Kidney (tissue), 14 donors: ENCODE data around the gene DCTD. TPM values are rescaled to one million over a fixed set of nuclear protein-coding genes. Genes with fewer than 3 reads are reported as not detected.

ENCODE experiments used
- DNase-seq, 5 donors: peaks; one replicate each; pipeline ENCODE4 v3.0.0-alpha.2; 2013 to 2020
- FAIRE-seq: peaks from 2 replicates; lab custom pipeline; 2012; peaks lifted over from hg19 to GRCh38; lab: Jason Lieb, UNC
- H3K27ac ChIP-seq, 2 donors: one replicate each; pipeline ENCODE4 v1.7.0; 2013; ENCODE audit warnings: low read depth in 2 of 2, low read length in 2 of 2, inconsistent platforms in 1 of 2
- H3K27me3 ChIP-seq: one replicate; pipeline ENCODE4 v1.7.1; 2013; ENCODE audit warnings: low read length, inconsistent platforms; ENCODE audit not compliant: control insufficient read depth, insufficient read depth
- H3K36me3 ChIP-seq, 3 donors: one replicate each; pipeline versions ENCODE4 v1.7.0 to v1.7.1; 2013; ENCODE audit warnings: low read length in 3 of 3, control low read depth in 1 of 3, inconsistent platforms in 1 of 3; ENCODE audit not compliant: insufficient read depth in 3 of 3, control insufficient read depth in 2 of 3
- H3K4me1 ChIP-seq, 3 donors: one replicate each; pipeline versions ENCODE4 v1.7.0 to v1.7.1; 2013; ENCODE audit warnings: low read length in 3 of 3, inconsistent platforms in 1 of 3, low read depth in 1 of 3; ENCODE audit not compliant: control insufficient read depth in 2 of 3, insufficient read depth in 2 of 3
- H3K4me3 ChIP-seq, 3 donors: one replicate each; pipeline versions ENCODE4 v1.7.0 to v1.8.1; 2013; ENCODE audit warnings: low read length in 3 of 3, control low read depth in 1 of 3, inconsistent platforms in 1 of 3
- H3K9ac ChIP-seq, 3 donors: one replicate each; pipeline versions ENCODE4 v1.7.0 to v1.7.1; 2013; ENCODE audit warnings: low read length in 3 of 3, control low read depth in 1 of 3, inconsistent platforms in 1 of 3
- H3K9me3 ChIP-seq, 3 donors: one replicate each; pipeline versions ENCODE4 v1.7.0 to v1.7.1; 2013; ENCODE audit warnings: low read length in 3 of 3, control low read depth in 1 of 3, inconsistent platforms in 1 of 3; ENCODE audit not compliant: control insufficient read depth in 2 of 3, insufficient read depth in 1 of 3
- CTCF ChIP-seq: IDR thresholded peaks from 3 replicates; pipeline ENCODE4 v1.5.1; 2012; ENCODE audit warnings: mild to moderate bottlenecking, moderate library complexity, borderline replicate concordance; ENCODE audit not compliant: insufficient read depth; ENCODE audit errors: extremely low read depth
- intact Hi-C: fragments of 100-400 bp; cut with DNase I; formaldehyde crosslinking; loops from one replicate; pipeline ENCODE4 v1.11.1; 2022
- polyA plus RNA-seq: library from polyadenylated mRNA; stranded (reverse); fragments of 350-450 nt; fragmentation: Illumina TruSeq; extraction: RNeasy Lipid Tissue Mini Kit (QIAGEN cat#74804); gene quantifications from one replicate; pipeline ENCODE4 v1.2.3, GENCODE V29; 2014; ENCODE audit warnings: low read depth, low replicate concordance; ENCODE audit not compliant: insufficient read depth
- total RNA-seq: library from RNA; stranded (reverse); fragmentation: NEBNext Ultra II Directional; extraction: Animal tissue kit (Norgen Biotek cat#: 25700); gene quantifications from one replicate; pipeline ENCODE4 v1.2.1, GENCODE V29; 2021
- donor health status: control.
- donor health status: control.
- donor health status: control.
- donor health status: control.
- donor health status: control.
- donor health status: DM: yes; HTN: yes; CAD: no.
- donor health status: Normal renal cell carcinoma (clear cell type).

Gene DCTD
- total and polyA plus RNA-seq, 2 donors from 2014 or later = 54.9 to 99.6 TPM

DNA sequence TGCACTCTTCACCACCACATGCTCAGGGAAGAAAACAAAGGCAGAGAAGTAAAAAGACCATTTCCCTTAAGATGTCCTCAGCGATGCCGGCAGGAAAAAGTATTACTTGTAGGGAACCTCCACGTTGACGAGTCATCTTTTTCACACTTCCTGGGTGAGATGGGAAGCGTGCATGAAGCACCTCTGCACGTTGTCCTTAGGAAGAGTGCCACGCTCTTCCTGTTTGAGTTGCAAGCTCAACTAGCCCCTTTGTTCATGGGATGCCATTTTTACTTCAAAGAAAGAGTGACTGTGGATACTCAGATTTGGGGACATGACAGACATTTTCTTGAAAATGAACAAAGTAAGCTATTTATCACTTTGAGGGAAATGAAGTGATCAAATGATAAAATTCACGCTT is 33.8 kb downstream of the DCTD start:
- intact Hi-C loops = no loop called here
- FAIRE-seq (no peak), DNase-seq (no peak)
- Histone ChIP-seq H3K36me3 (no peaks in the 10 kb centered on the region), H3K27ac (no peak overlapping the region), H3K4me1 (peaks cover 0 to 6% (median 0%) of the 10 kb centered on the region in 3 donors), H3K9me3 (peaks cover 0 to 4% (median 0%) of the 10 kb centered on the region in 3 donors), H3K9ac (no peak overlapping the region), H3K4me3 (no peak overlapping the region), H3K27me3 (no peaks in the 10 kb centered on the region)
- TF ChIP-seq CTCF = no peak

- Histone ChIP-seq H3K9me3 (peaks cover 0 to 4% (median 0%) of the 10 kb centered on the region in 3 donors), H3K4me3 (no peak overlapping the region), H3K36me3 (no peaks in the 10 kb centered on the region), H3K27me3 (no peaks in the 10 kb centered on the region), H3K27ac (no peak overlapping the region), H3K9ac (no peak overlapping the region), H3K4me1 (no peaks in the 10 kb centered on the region)
- FAIRE-seq (no peak), DNase-seq (peak in 3 of 5 donors; percentile 53 to 79 (median 56))
- intact Hi-C loops = no loop called here
- TF ChIP-seq CTCF = no peak
Observed at GRCh38 chr4:182881914-182882313, 35.3 kb downstream of the DCTD start.

- Histone ChIP-seq H3K27ac (no peak overlapping the region), H3K4me3 (no peak overlapping the region), H3K36me3 (no peaks in the 10 kb centered on the region), H3K9ac (no peak overlapping the region), H3K4me1 (no peaks in the 10 kb centered on the region), H3K9me3 (peaks cover 0 to 4% (median 0%) of the 10 kb centered on the region in 3 donors), H3K27me3 (no peaks in the 10 kb centered on the region)
- no peak for FAIRE-seq
- intact Hi-C loops = no loop called here
- DNase-seq = peak in 1 of 5 donors; percentile 40
- no peak for TF ChIP-seq CTCF
Observed at GRCh38 chr4:182880387-182881356, 36.5 kb downstream of the DCTD start.
